GM18517 (cell line): Measurements from ENCODE around the gene NKAIN4.

ENCODE experiments used
- ATAC-seq: cut with Tn5 transposase; IDR thresholded peaks from one replicate; pipeline ENCODE4 v1.9.1; 2021; ENCODE audit warnings: mild to moderate bottlenecking, moderate library complexity; ENCODE audit not compliant: unreplicated experiment

The NKAIN4 gene

DNA sequence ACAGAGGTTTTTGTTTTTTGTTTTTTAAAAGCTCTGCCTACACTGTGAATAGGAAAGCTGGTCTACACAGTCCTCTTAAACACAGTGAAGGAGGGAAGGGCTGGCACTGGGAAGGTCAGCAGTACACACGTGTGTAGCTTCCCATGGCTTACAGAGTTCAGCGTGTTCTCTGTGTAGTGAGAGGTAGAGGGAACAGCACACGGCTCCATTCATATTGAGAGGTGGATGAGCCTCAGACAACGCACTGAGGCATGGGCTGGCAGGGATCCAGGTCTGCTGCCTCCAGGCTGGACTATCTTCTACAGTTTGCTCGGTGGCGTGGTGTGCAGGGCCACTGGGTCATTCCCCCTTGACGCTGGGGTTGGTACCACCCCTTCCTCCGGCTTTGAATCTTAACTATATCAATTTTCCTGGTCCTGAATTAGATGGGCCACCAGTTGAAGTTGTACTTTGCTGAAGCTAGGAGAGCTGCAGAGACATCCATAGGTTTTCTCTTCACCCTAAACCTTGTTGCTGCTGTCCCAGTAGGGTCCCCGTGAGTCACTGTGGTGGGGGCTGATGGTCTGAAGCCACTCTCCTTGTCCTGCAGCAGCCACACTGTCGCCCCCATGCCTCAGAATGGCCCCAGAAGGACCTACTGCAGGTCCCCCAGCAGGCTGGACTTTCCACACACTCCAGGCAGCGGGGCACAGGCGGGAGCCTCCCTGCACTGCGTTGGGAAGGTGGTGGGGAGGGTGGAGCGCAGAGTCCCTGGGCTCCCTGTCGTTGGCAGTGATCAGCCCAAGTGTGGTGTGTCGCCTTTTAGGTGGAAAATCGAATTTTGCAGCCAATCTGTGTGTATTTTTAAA lies 20.3 kb upstream of the NKAIN4 start:
- ATAC-seq, result no peak

DNA sequence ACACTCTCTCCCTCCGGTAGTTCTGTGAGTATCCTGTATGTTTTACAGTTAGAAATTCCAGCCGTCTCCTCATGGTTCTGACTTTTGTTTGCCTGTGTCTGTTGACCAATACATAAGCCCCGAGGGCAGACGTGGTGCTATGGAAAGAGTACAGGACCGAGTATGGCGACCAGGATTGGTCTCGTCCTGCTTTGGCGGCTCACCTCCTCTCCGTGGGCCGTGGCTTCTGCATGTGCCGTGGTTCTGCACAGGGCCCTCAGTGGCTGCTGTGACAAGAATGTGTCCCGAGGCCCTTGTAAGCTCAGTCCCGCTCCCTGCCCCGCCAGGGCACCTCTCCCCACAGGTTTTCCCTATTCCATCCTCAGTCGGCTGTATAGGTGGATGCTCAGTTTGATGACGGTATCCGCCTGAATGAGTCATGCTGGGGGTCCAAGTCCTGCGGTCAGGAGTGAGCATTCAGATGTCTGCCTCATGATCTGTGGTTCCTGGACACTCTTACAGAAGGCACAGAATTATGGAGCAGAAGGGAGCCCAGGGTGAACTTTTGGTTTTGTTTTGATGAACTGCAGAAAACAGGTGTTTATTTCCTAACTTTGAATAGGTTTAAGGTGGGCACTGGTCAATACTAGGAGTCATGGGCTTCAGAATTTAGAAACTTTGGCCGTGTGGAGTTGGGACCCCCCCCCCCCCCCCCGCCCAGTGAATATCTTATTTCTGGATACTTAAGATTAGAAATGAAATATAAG lies 19.5 kb upstream of the NKAIN4 start:
- ATAC-seq, result no peak

DNA sequence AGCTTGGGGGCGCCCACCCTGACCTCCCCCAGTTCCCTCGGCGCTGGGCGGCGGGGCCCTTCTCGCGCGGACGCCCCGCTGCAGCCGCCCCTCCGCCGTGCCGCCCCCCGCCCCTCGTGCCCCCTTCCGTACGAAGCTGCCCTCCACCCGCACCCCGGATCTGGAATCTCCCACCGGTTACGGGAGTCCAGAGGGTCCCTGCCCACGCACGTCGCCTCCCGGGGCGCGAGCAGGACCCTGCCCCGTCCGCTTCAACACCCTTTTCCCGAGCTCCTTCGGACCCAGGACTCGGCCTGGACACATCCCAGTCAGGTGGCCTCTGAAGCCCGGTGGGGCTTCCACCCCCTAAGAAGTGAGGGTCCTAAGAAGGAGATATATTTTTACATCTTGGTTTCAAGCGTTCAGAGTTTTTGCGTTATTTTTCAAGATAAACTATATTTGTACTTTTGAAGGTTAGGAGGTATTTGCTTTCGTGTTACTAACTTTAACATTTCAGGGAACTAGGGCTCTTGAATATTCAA lies 18.9 kb upstream of the NKAIN4 start:
- no peak for ATAC-seq

DNA sequence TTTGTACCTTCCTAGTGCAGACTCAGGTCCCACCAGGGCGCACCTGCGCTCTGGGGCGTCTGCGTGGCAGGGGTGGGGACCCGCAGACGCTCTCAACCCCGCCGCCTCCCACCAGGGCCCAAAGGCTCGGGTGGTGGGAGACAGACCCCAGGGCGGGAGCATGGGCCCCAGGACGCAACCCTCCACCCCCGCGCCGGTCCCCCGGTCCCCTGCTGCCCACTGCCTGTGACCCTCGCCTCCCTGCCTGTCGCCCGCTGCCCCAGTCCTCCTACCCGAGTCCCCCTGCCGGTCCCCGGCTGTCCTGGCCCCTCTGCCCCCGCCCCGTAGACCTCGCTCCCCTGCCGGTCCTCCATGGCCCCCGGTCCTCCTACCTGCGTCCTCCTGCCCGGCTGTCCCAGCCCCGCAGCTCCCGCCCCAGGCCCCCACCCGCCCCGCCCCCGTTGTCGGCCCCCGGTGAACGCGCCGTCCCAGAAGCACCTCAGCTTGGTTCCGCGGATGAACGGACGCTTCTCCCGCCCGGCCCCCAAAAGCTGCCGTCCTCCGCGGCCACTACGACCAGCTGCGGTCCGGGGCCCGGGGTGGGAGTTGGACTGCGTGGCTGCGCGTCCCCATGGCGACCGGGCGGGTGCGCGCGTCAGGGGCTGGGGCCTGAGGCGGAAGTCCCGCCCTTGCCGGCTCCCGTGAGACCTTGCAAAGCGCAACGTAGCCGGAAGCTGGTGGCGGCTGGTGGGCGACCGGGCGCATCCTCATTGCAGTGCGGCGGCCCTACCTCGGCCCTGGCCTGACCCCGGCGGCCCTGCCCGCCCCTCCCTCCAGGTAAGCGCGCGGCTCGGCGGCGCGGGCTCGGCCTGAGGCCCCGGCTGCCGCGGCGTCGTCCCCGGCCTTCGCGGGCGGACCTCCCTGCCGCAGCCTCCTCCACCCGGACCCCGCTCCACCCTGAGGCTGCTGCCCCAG lies 18.1 kb upstream of the NKAIN4 start, which contains the start of gene ARFGAP1:
ARFGAP1 (plus strand) TSS at position 709 of the 954 bp plus-strand sequence. CDS start 2,768 bp downstream, outside the sequence.
- peak; percentile 87 for ATAC-seq

DNA sequence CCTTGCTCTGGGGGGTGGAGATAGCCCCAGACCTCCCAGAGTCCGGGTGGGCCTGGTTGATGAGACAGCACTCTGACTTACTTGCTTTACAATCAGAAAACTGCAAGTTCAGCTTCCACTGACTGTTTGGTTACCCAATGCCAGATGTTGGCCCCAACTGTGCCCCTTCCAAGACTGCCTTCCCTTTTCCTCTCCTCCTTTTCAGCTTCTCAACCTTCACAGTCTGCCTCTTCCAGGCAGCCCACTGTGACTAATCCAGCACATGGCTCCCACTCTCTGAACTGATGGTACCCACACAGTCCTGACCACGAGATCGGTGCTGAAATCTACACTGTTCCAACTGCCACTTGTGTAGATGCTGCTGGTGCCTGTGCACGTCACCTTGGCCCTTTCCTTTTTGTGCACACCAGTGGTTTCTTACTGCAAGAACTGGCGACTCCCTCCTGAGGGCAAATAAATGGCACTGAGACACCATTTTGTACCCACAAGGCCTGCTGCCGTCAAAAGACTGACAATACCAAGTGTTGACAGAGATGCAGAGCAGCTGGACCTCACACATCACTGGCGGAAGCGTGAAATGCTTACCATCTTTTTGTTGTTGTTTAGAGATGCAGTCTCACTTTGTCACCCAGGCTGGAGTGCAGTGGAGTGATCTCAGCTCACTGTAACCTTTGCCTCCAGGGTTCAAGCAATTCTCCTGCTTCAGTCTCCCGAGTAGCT lies 16.5 kb upstream of the NKAIN4 start:
- ATAC-seq, result no peak

DNA sequence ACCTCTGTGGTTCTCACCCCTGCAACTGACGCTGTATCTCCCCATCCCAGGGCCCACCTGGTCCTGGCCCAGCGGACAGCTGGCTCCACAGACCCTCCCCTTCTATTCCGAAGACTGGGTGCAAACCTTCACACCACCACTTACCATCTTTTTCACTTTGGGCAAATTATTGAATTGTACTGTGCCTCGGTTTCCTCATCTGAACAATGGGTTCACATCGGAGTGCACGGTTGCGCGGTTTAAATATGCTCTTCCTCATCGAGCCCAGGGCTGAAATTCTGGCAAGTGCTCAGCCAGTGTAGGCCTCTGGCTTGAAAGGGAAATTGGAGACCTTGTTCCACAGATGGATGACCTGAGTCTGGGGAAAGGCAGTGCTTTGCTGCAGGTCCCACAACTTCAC lies 15.5 kb upstream of the NKAIN4 start:
- ATAC-seq, result no peak

DNA sequence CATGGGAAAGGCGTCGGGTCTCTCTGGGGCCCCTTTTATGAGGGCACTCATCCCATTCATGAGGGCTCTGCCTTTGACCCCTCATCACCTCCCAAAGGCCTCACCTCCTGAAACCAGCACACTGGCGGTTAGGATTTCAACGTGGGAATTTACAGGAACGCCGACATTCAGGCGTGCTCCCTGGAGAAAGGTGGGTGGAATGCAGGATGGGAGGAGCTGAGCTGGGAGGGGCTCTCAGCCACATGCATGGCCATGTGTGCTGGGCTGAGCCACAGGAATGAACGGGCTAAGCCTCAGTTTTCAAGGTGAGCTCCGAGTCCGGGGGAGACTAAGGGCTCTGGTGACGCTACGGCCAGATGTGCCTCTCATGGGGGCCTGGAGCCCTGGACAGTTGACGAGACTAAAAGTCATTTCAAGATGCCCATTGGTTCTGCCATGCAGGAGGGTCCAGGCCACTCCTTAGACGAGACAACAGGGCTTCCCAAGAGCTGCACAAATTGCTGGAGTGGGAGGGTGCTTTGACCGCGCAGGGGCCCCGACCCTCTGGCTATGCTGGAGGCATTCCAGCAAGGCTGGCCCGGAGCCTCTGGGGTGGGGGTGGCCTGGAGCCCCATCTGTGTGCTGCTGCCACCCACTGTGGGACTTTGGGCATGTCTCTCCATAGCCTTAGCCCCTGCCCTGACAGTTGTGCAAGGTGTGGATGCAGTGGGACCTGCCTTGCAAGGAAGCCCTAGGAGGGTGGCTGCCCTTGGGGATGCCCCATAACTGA lies 14.6 kb upstream of the NKAIN4 start:
- ATAC-seq, result no peak

DNA sequence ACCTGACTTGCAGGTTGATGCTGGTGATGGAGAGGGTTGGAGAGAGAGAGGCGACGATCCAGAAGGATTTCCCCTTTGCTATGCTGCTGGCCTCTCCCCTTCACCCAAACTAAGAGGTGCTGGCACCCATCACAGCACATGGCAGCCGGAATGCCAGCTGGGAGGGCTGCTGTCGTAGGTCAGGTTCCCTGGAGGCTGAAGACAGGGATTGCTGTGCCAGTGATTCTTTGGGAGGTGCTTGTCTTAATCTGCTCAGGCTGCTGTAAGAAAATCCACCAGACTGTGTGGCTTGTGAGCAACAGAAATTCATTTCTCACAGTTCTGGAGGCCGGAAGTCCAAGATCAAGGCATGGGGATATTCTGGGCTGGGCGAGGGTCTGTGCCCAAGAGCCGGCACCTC lies 14.0 kb upstream of the NKAIN4 start:
- ATAC-seq, result no peak

DNA sequence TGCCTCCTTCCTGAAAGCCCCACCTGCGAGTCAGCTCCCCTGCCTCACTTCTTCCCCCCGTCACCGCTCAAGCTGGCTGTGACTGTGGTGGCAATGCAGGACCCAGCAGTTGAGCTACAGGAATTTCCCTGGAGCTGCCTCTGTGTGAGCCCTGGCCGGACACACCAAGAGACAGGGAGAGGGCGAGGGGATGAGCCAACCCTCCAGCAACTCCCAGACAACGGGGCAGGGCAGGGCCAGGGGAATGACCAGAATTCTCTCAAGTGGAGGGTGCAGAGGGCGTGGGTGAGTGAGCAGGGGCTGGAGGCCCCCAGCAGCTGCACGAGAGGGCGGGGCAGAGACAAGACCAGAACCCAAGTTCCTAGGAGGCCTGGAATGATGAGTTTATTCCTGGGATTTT lies 13.4 kb upstream of the NKAIN4 start:
- ATAC-seq, result no peak

DNA sequence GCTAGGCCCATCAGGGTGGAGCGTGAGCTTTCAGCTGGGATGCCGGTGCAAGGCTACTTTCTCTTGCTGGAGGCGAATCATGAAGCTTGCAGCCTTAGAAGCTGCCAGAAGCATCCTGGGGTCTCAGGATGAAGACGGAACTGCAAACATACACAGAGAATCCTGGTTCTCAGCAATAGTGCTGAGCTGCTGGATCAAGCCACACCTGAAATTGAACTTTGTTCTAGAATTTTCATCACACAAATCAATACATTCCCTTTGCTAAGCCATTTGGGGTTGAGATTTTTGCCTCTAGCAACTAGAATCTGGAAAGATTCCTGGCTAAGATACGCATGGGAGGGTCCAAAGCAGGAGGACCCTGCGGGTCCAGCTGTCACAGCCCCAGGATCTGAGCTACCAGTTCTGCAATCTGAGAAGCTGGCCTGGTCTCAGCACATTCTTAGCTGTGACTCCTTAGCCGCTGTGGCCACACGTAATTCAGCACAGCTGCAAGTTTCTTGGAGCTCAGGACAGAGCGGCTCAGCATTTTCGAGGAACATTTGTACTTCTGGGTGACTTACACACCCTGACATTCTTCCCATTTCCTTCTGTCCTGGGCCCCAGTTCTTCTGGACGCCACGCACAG lies 11.7 kb upstream of the NKAIN4 start:
- no peak for ATAC-seq

DNA sequence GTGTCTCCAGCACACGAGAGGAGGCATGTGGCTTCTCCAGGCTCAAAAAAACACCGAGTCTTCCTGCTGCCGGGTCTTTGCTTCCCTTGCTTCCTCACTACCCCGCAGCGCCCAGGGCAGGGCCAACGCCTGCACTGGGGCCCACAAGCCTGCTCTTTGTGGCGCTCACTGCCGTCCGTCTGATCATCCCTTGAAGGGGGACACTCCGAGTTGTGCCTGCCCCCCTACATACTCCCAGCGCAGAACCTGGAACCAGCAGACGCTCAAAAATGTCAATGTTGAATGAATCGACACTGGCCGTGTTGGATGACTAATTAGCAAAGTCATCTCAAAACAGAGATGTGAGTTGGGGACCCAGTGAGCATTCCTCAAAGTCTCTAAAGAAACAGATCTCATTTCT lies 10.3 kb upstream of the NKAIN4 start:
- ATAC-seq, result no peak

DNA sequence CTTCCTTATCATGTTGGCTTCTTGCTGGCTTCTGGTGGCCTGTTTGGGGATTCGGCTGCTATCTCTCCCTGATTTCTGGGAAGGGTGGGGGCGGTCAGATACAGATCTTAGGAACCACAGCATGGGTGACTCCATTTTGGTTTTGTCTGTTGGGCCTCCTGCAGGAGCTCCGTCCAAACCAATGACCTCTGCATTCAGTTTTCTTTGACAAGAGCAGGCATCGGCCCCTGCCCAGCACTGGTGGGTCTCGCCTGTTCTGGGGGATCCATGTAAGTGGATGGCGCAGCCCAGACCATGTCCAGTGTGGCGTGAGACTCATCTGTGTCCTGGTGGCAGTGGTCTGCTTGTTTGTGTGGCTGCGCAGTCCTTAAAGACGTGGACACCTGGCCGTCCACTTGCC lies 9.7 kb upstream of the NKAIN4 start:
- no peak for ATAC-seq

DNA sequence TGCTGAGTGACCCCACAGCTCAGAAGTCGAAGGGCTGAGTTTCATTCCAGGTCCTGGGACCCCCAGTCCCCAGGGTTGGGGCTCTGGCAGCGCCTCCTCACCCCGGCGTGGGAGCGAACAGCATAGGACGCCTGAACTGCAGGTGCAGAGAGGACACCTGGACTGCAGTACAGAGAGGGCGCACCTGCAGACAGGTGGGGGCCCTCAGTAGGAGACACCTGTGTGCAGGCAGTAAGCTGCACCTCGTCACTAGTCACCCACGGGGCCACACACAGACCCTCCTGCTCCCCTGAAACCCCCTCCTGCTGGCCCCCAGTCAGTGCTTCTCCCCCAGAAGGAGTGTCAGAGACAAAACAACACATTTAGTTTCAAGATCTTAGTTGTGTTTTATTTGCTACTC lies 8.6 kb upstream of the NKAIN4 start:
- ATAC-seq, result no peak

DNA sequence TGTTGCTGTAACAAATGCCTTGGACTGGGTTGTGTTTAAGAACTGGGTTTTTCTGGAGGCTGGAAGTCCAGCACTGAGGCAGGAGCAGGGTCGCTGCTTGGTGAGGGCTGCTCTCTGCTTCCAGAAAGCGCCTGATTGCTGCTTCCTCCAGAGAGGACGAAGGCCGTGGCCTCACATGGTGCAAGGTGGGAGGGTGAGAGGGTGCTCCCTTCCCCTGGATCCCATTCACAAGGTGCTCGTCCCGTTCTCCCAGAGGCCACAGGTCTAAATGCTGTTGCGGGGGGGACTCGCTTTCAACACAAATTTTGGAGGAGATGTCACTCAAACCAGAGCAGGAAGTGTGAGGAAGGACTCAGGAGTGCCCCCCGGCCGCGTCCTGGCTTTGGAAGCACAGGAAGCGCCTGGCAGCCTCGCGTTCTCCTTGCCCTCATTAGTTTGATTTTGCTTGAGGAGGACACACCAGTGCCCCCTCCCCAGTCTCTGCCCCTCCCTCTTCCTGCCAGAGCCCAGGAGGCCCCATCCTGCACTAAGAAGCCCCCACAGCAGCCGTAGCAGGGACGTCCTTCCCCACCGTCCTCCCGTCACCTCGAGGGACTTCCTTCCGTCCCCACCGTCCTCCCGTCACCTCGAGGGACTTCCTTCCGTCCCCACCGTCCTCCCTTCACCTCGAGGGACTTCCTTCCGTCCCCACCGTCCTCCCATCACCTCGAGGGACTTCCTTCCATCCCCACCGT lies 7.7 kb upstream of the NKAIN4 start:
- no peak for ATAC-seq

DNA sequence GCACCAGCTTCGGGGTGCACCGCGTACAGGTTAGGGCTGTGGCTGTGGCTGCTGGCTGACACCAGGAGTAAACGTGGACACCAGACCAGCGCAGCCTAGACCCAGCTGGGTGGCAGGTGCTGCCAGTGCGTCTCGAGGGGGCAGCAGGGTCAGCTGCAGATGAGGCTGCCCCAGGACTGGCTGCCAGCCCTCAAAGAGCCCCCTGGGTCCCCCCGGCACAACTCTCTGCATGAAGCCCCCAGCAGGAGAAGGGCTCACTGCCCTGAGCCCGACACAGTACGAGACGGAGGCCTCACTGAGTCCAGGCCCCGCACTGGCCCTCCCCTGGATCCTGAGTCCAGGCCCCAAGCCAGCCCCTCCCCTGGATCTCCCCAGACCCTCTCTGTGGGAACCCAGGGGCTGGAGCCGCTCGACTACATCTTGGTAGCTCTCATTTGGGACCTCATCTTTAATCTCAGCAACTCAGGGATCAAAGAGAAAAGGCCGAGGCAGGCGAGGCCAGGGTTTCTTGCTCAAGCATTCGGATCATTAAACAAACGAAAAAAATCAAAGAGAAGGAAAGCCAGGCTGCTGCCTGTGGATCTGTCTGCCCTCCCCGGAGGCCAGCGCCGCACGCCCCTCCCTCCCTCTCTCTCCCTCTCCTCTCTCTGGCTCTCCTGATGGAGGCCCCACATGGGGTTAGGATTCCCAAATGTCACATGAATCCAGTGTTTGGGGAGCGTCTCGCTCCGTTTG lies 7.0 kb upstream of the NKAIN4 start:
- no peak for ATAC-seq

DNA sequence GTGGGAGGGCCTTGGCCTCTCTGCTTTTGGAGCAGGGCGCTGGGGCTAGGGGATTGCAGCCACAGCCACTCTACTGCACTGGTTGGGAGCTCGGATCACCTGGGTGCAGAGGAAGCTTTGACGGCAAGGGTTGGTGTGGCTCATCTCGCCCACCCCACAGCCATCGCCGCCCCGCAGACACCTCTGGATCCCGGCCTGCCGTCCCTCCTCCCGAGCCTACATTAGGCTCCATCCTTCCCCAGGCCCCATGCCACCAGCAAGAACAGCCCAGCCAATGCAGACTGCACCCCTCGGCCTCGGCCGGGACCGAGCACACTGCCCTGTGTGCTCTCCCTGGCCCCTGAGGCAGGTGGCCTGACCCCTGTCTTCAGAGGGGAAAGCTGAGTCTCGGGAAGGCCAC lies 6.3 kb upstream of the NKAIN4 start:
- no peak for ATAC-seq

DNA sequence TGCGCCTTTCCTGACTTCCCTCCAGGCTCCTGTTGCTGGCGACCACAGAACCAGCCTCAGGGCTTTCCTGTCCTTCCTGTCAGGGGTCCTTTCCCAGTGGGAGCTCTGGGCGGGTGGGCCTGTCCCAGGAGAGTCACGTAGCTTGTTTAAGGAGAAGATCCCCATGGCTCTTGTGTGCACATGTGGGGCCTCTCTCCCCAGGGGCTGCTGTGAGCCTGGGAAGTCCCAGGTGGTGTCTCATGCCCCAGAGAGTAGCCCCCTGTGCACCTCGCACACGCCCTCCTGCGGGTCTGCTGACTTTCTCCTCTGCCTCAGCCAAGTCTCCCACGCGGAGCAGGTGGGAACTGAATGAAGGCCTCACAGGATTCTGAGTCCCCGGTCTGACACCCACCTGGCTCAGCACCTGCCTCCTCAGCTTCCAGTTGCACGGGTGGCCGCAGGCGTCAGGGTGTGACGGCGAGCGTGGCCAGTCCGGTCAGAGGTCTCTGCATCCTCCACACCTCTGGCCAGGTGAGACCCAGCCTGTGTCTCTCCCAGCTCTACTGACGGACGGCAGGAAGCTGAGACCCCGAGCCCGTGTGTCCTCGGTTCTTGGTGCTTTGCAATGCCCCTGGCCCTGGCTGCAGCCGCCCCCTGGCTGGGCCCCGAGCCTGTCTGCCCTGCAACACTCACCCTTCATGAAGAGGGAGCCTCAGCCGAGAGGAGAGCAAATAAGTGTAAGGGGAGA lies 5.6 kb upstream of the NKAIN4 start:
- ATAC-seq, result no peak
